H9 (cell line): ENCODE data around the gene UQCRC2. TPM values are rescaled to one million over a fixed set of nuclear protein-coding genes. Genes with fewer than 3 reads are reported as not detected.

Experiments
- DNase-seq: peaks from one replicate; pipeline ENCODE4 v3.0.0-alpha.2; 2017
- H2AFZ ChIP-seq: one replicate; pipeline ENCODE4 v1.6.1; 2013; ENCODE audit warnings: mild to moderate bottlenecking, low read length, control low read depth, moderate library complexity
- H2AK5ac ChIP-seq: 2 replicates; pipeline ENCODE4 v1.6.1; 2013; ENCODE audit warnings: low read length, control low read depth, mixed read lengths; ENCODE audit not compliant: insufficient read length
- H2BK120ac ChIP-seq: one replicate; pipeline ENCODE4 v1.6.1; 2013; ENCODE audit warnings: low read depth, mild to moderate bottlenecking, low read length, control low read depth, inconsistent platforms; ENCODE audit not compliant: poor library complexity, severe bottlenecking
- H2BK12ac ChIP-seq: 2 replicates; pipeline ENCODE4 v1.6.1; 2013; ENCODE audit warnings: low read length, control low read depth, mixed read lengths, low read depth; ENCODE audit not compliant: insufficient read length
- H2BK15ac ChIP-seq: 2 replicates; pipeline ENCODE4 v1.6.1; 2013; ENCODE audit warnings: low read depth, low read length, control low read depth
- H2BK20ac ChIP-seq: one replicate; pipeline ENCODE4 v1.6.1; 2013; ENCODE audit warnings: low read depth, mild to moderate bottlenecking, low read length, control low read depth, inconsistent platforms; ENCODE audit not compliant: poor library complexity, severe bottlenecking
- H2BK5ac ChIP-seq: 2 replicates; pipeline ENCODE4 v1.6.1; 2013; ENCODE audit warnings: low read length, control low read depth, mixed read lengths; ENCODE audit not compliant: insufficient read length
- H3K14ac ChIP-seq: 2 replicates; pipeline ENCODE4 v1.6.1; 2013; ENCODE audit warnings: low read length, control low read depth; ENCODE audit not compliant: insufficient read depth
- H3K18ac ChIP-seq: 2 replicates; pipeline ENCODE4 v1.6.1; 2013; ENCODE audit warnings: low read depth, mild to moderate bottlenecking, mixed read lengths, low read length, control low read depth; ENCODE audit not compliant: insufficient read length
- H3K23ac ChIP-seq: 2 replicates; pipeline ENCODE4 v1.6.1; 2013; ENCODE audit warnings: low read length, control low read depth, mixed read lengths, low read depth; ENCODE audit not compliant: insufficient read length
- H3K23me2 ChIP-seq: 2 replicates; pipeline ENCODE4 v1.6.1; 2013; ENCODE audit warnings: low read depth, mild to moderate bottlenecking, mixed read lengths, low read length, control low read depth; ENCODE audit not compliant: insufficient read length, poor library complexity, severe bottlenecking
- H3K27ac ChIP-seq: 2 replicates; pipeline ENCODE4 v1.5.1; 2013; ENCODE audit warnings: low read length, control low read depth, mixed read lengths, low read depth; ENCODE audit not compliant: insufficient read length
- H3K27me3 ChIP-seq: 2 replicates; pipeline ENCODE4 v1.6.1; 2013; ENCODE audit warnings: low read length, control low read depth, inconsistent platforms; ENCODE audit not compliant: insufficient read depth
- H3K4ac ChIP-seq: 2 replicates; pipeline ENCODE4 v1.6.1; 2013; ENCODE audit warnings: low read depth, mild to moderate bottlenecking, control low read depth, inconsistent platforms, low read length, moderate library complexity
- H3K4me1 ChIP-seq: 2 replicates; pipeline ENCODE4 v1.6.1; 2013; ENCODE audit warnings: low read length, control low read depth, inconsistent platforms; ENCODE audit not compliant: insufficient read depth
- H3K4me2 ChIP-seq: 2 replicates; pipeline ENCODE4 v1.6.1; 2013; ENCODE audit warnings: low read length, control low read depth, mixed read lengths; ENCODE audit not compliant: insufficient read length, insufficient read depth
- H3K56ac ChIP-seq: 2 replicates; pipeline ENCODE4 v1.6.1; 2013; ENCODE audit warnings: low read depth, mild to moderate bottlenecking, mixed read lengths, low read length, control low read depth; ENCODE audit not compliant: insufficient read length
- H3K79me1 ChIP-seq: 2 replicates; pipeline ENCODE4 v1.6.1; 2013; ENCODE audit warnings: low read depth, mild to moderate bottlenecking, moderate library complexity, low read length, control low read depth, inconsistent platforms; ENCODE audit not compliant: insufficient read depth, poor library complexity, severe bottlenecking
- H3K79me2 ChIP-seq: 2 replicates; pipeline ENCODE4 v1.6.1; 2013; ENCODE audit warnings: low read length, control low read depth, inconsistent platforms; ENCODE audit not compliant: insufficient read depth
- H3K9ac ChIP-seq: 2 replicates; pipeline ENCODE4 v1.6.1; 2013; ENCODE audit warnings: low read length, control low read depth, mixed read lengths; ENCODE audit not compliant: insufficient read length; ENCODE audit errors: extremely low read depth
- H3K9me3 ChIP-seq: one replicate; pipeline ENCODE4 v1.6.1; 2013; ENCODE audit warnings: low read depth, low read length, inconsistent platforms; ENCODE audit not compliant: control insufficient read depth
- H3T11ph ChIP-seq: one replicate; pipeline ENCODE4 v1.6.1; 2013; ENCODE audit warnings: mild to moderate bottlenecking, low read length, control low read depth, inconsistent platforms
- H4K20me1 ChIP-seq: one replicate; pipeline ENCODE4 v1.6.1; 2013; ENCODE audit not compliant: control insufficient read depth, insufficient read length, insufficient read depth
- H4K5ac ChIP-seq: 2 replicates; pipeline ENCODE4 v1.6.1; 2013; ENCODE audit warnings: low read depth, mild to moderate bottlenecking, mixed read lengths, low read length, control low read depth; ENCODE audit not compliant: insufficient read length
- H4K8ac ChIP-seq: replicated peaks from 2 replicates; pipeline ENCODE4 v1.6.1; 2013; ENCODE audit warnings: low read length, control low read depth, mixed read lengths, low read depth; ENCODE audit not compliant: insufficient read length
- H4K91ac ChIP-seq: 2 replicates; pipeline ENCODE4 v1.6.1; 2013; ENCODE audit warnings: low read depth, mild to moderate bottlenecking, moderate library complexity, mixed read lengths, low read length, control low read depth; ENCODE audit not compliant: insufficient read length
- H3K27ac Mint-ChIP-seq, 3 experiments: 2 replicates in 2 of 3; 3 replicates in 1 of 3; pipeline ENCODE4 v1.8.0; 2020 to 2021; ENCODE audit warnings: mixed read lengths in 3 of 3, mild to moderate bottlenecking in 1 of 3, moderate library complexity in 1 of 3
- H3K27me3 Mint-ChIP-seq: 2 replicates; pipeline ENCODE4 v1.8.0; 2021; ENCODE audit warnings: low read depth, mild to moderate bottlenecking, moderate library complexity, mixed read lengths
- H3K36me3 Mint-ChIP-seq, 3 experiments: 2 replicates in 2 of 3; 3 replicates in 1 of 3; pipeline ENCODE4 v1.8.0; 2020 to 2021; ENCODE audit warnings: low read depth in 3 of 3, mixed read lengths in 3 of 3; ENCODE audit not compliant: insufficient read depth in 1 of 3
- H3K4me1 Mint-ChIP-seq, 2 experiments: 2 replicates each; pipeline ENCODE4 v1.8.0; 2020; ENCODE audit warnings: mixed read lengths in 2 of 2
- H3K4me3 Mint-ChIP-seq, 2 experiments: 2 replicates in 1 of 2; 3 replicates in 1 of 2; pipeline ENCODE4 v1.8.0; 2020 to 2021; ENCODE audit warnings: mild to moderate bottlenecking in 2 of 2, mixed read lengths in 2 of 2, moderate library complexity in 1 of 2
- H3K9me3 Mint-ChIP-seq, 2 experiments: 2 replicates in 1 of 2; 3 replicates in 1 of 2; pipeline ENCODE4 v1.8.0; 2020; ENCODE audit warnings: mild to moderate bottlenecking in 2 of 2, mixed read lengths in 2 of 2, moderate library complexity in 1 of 2
- WGBS: extraction: QIAGEN DNeasy Blood & Tissue Kit; methylation state at CpG from one replicate; pipeline ENCODE4 v1.1.7; 2013; ENCODE audit warnings: missing lambda C conversion rate, low lambda C conversion rate, mixed read lengths; ENCODE audit not compliant: insufficient read length; ENCODE audit errors: extremely low coverage; 5-methylcytosine and 5-hydroxymethylcytosine counted together
- total RNA-seq: library from RNA; stranded (reverse); gene quantifications from 2 replicates; pipeline ENCODE4 v1.2.1, GENCODE V29; 2021
- TF ChIP-seq, protein P1 (sequence below): fragments of 200-600 bp; sonication (generic); conservative IDR thresholded peaks from 3 replicates; pipeline ENCODE4 v1.8.0; 2021; ENCODE audit warnings: antibody characterized with exemption, mild to moderate bottlenecking

The UQCRC2 gene
- total RNA-seq, 1 experiment from 2014 or later: 228 TPM

DNA sequence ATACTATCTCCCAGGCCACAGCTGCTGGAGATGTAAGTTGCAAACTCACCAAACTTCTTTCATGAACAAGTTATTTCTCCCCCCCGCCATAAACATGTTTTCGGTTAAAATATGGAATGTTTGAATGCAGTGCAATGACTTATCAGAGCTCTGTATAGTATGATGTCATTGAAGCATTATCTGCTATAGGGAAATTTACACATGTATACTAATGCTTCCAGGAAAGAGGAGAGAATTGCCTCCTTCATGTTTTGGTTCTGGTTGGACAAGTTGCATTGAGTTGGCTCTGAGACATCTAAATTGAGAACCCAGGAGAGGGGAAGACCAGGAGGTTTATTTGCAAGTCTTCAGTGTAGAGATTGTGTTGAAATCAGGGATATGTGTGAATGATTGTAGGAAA, 20.8 kb downstream of the UQCRC2 start:
- H3K27ac Mint-ChIP-seq: no peak overlapping the region

More for the DNA sequence above, 20.8 kb downstream of the UQCRC2 start:
- H3K79me2 ChIP-seq: no peaks in the 10 kb centered on the region
- H3K4ac ChIP-seq: no peak overlapping the region
- no peak overlapping the region for H3K23ac ChIP-seq
- no peak overlapping the region for H3K18ac ChIP-seq
- TF ChIP-seq, protein P1, sequence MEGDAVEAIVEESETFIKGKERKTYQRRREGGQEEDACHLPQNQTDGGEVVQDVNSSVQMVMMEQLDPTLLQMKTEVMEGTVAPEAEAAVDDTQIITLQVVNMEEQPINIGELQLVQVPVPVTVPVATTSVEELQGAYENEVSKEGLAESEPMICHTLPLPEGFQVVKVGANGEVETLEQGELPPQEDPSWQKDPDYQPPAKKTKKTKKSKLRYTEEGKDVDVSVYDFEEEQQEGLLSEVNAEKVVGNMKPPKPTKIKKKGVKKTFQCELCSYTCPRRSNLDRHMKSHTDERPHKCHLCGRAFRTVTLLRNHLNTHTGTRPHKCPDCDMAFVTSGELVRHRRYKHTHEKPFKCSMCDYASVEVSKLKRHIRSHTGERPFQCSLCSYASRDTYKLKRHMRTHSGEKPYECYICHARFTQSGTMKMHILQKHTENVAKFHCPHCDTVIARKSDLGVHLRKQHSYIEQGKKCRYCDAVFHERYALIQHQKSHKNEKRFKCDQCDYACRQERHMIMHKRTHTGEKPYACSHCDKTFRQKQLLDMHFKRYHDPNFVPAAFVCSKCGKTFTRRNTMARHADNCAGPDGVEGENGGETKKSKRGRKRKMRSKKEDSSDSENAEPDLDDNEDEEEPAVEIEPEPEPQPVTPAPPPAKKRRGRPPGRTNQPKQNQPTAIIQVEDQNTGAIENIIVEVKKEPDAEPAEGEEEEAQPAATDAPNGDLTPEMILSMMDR: no peak
- Mint-ChIP-seq H3K36me3 (peaks cover 23 to 60% (median 40%) of the 10 kb centered on the region in 3 experiments; a peak in 6 of 7 replicates), H3K9me3 (no peaks in the 10 kb centered on the region), H3K27me3 (no peaks in the 10 kb centered on the region), H3K4me3 (no peak overlapping the region), H3K4me1 (no peaks in the 10 kb centered on the region)
- no peak overlapping the region for H2BK120ac ChIP-seq
- H3K14ac ChIP-seq: no peak overlapping the region
- no peaks in the 10 kb centered on the region for H3K27me3 ChIP-seq
- H3K56ac ChIP-seq: no peak overlapping the region
- no peak overlapping the region for H2AFZ ChIP-seq
- no peak overlapping the region for H4K5ac ChIP-seq
- no peak overlapping the region for H3K27ac ChIP-seq
- H3K23me2 ChIP-seq: peaks cover 4% of the 10 kb centered on the region
- H4K8ac ChIP-seq: no peak overlapping the region
- no peak for DNase-seq
- H3K79me1 ChIP-seq: no peaks in the 10 kb centered on the region
- no peak overlapping the region for H3K4me2 ChIP-seq
- H2BK12ac ChIP-seq: no peak overlapping the region
- no peaks in the 10 kb centered on the region for H3K9me3 ChIP-seq
- WGBS: no CpG with 5 or more reads among the region's 2 CpGs
- no peaks in the 10 kb centered on the region for H3K4me1 ChIP-seq
- no peak overlapping the region for H2BK5ac ChIP-seq
- no peak overlapping the region for H2AK5ac ChIP-seq
- no peaks in the 10 kb centered on the region for H4K20me1 ChIP-seq
- no peak overlapping the region for H2BK20ac ChIP-seq
- no peak overlapping the region for H3K9ac ChIP-seq
- no peak overlapping the region for H3T11ph ChIP-seq
- H4K91ac ChIP-seq: no peak overlapping the region
- no peak overlapping the region for H2BK15ac ChIP-seq
